IMR-90 (cell line): ENCODE results near the gene SLC35G1.

ENCODE experiments used
- CTCF ChIP-seq: conservative IDR thresholded peaks from 2 replicates; pipeline ENCODE4 v1.5.1; 2012; ENCODE audit warnings: mild to moderate bottlenecking, low read depth, low read length, improper control_type of control experiment
- TF ChIP-seq, protein P1 (sequence below): fragments of 150-350 bp; IDR thresholded peaks from 2 replicates; pipeline ENCODE4 v1.6.1; 2016; ENCODE audit warnings: low read depth, mild to moderate bottlenecking, low read length, moderate library complexity, borderline replicate concordance
- TF ChIP-seq, protein P2 (sequence below): fragments of 150-350 bp; IDR thresholded peaks from 2 replicates; pipeline ENCODE4 v1.6.1; 2017; ENCODE audit warnings: mild to moderate bottlenecking, antibody characterized with exemption, low read length, low read depth

DNA sequence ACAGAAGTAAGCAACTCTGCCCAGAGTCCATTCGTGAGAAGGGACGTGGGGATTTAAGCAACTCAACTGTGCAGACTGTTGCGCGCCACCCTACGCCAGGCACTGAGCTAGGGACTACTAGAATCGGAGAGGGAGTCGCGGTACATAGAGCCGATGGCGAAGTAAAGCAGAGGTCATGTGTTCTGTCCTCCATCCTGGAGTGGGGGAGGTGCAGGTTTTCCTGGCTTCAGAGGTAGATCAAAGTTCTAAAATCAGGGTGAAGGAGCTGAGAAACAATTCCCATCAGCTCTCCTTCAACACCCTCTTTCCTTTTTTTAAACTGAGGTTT, 23.2 kb downstream of the SLC35G1 start:
- TF ChIP-seq, protein P1, sequence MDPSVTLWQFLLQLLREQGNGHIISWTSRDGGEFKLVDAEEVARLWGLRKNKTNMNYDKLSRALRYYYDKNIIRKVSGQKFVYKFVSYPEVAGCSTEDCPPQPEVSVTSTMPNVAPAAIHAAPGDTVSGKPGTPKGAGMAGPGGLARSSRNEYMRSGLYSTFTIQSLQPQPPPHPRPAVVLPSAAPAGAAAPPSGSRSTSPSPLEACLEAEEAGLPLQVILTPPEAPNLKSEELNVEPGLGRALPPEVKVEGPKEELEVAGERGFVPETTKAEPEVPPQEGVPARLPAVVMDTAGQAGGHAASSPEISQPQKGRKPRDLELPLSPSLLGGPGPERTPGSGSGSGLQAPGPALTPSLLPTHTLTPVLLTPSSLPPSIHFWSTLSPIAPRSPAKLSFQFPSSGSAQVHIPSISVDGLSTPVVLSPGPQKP, result no peak
- no peak for TF ChIP-seq CTCF
- TF ChIP-seq, protein P2, sequence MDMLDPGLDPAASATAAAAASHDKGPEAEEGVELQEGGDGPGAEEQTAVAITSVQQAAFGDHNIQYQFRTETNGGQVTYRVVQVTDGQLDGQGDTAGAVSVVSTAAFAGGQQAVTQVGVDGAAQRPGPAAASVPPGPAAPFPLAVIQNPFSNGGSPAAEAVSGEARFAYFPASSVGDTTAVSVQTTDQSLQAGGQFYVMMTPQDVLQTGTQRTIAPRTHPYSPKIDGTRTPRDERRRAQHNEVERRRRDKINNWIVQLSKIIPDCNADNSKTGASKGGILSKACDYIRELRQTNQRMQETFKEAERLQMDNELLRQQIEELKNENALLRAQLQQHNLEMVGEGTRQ, result no peak
